Neuronal stem cell (in vitro differentiated cells): ENCODE data around the gene CD79B.

Experiments used
- DNase-seq: peaks from one replicate; pipeline ENCODE4 v3.0.0-alpha.2; 2013; ENCODE audit warnings: low spot score
- H2AFZ ChIP-seq: one replicate; pipeline ENCODE4 v1.6.1; 2013; ENCODE audit warnings: mild to moderate bottlenecking, low read length, inconsistent platforms
- H2AK5ac ChIP-seq: 2 replicates; pipeline ENCODE4 v1.6.1; 2013; ENCODE audit warnings: low read depth, mild to moderate bottlenecking, inconsistent platforms, low read length, moderate library complexity, mixed read lengths
- H2BK120ac ChIP-seq: 2 replicates; pipeline ENCODE4 v1.6.1; 2013; ENCODE audit warnings: low read depth, mild to moderate bottlenecking, inconsistent platforms, low read length, moderate library complexity, mixed read lengths
- H2BK12ac ChIP-seq: one replicate; pipeline ENCODE4 v1.6.1; 2013; ENCODE audit warnings: low read length, inconsistent platforms
- H2BK15ac ChIP-seq: 2 replicates; pipeline ENCODE4 v1.6.1; 2013; ENCODE audit warnings: mild to moderate bottlenecking, low read length, inconsistent platforms, mixed read lengths
- H2BK5ac ChIP-seq: one replicate; pipeline ENCODE4 v1.6.1; 2013; ENCODE audit warnings: inconsistent platforms, mild to moderate bottlenecking, low read length, moderate library complexity
- H3K14ac ChIP-seq: one replicate; pipeline ENCODE4 v1.6.1; 2013; ENCODE audit warnings: low read length, inconsistent platforms
- H3K18ac ChIP-seq: 2 replicates; pipeline ENCODE4 v1.6.1; 2013; ENCODE audit warnings: low read length, inconsistent platforms
- H3K23ac ChIP-seq: 2 replicates; pipeline ENCODE4 v1.6.1; 2013; ENCODE audit warnings: low read depth, mild to moderate bottlenecking, mixed read lengths, low read length, inconsistent platforms; ENCODE audit not compliant: poor library complexity
- H3K27ac ChIP-seq: replicated peaks from 3 replicates; pipeline ENCODE4 v1.5.1; 2013; ENCODE audit warnings: low read length, inconsistent platforms
- H3K27me3 ChIP-seq, 3 experiments: 2 replicates each; pipeline ENCODE4 v1.6.1; 2013; ENCODE audit warnings: low read length in 3 of 3, mild to moderate bottlenecking in 2 of 3, inconsistent platforms in 1 of 3, low read depth in 1 of 3, mixed read lengths in 1 of 3, moderate library complexity in 1 of 3; ENCODE audit not compliant: control insufficient read depth in 3 of 3, insufficient read depth in 3 of 3
- H3K36me3 ChIP-seq, 2 donors: replicated peaks in 1 of 2; 2 replicates each; pipeline ENCODE4 v1.6.1; 2013; ENCODE audit warnings: low read length in 2 of 2; ENCODE audit not compliant: control insufficient read depth in 2 of 2, insufficient read depth in 2 of 2
- H3K4ac ChIP-seq: 2 replicates; pipeline ENCODE4 v1.6.1; 2013; ENCODE audit warnings: inconsistent platforms, mild to moderate bottlenecking, low read length, moderate library complexity
- H3K4me1 ChIP-seq, 2 donors: 1 replicate in 1 of 2; 2 replicates in 1 of 2; pipeline ENCODE4 v1.6.1; 2013; ENCODE audit warnings: low read length in 2 of 2, low read depth in 1 of 2; ENCODE audit not compliant: control insufficient read depth in 2 of 2, insufficient read depth in 1 of 2
- H3K4me2 ChIP-seq: one replicate; pipeline ENCODE4 v1.6.1; 2013; ENCODE audit warnings: mild to moderate bottlenecking, low read length, inconsistent platforms; ENCODE audit not compliant: insufficient read depth, poor library complexity, severe bottlenecking
- H3K4me3 ChIP-seq, 2 donors: 2 replicates each; pipeline ENCODE4 v1.5.1; 2013; ENCODE audit warnings: low read length in 2 of 2, mild to moderate bottlenecking in 2 of 2, inconsistent platforms in 1 of 2, moderate library complexity in 1 of 2
- H3K79me1 ChIP-seq: one replicate; pipeline ENCODE4 v1.6.1; 2013; ENCODE audit warnings: low read depth, mild to moderate bottlenecking, inconsistent platforms, low read length, moderate library complexity
- H3K9ac ChIP-seq: one replicate; pipeline ENCODE4 v1.6.1; 2013; ENCODE audit warnings: mild to moderate bottlenecking, low read depth, low read length, inconsistent platforms; ENCODE audit not compliant: poor library complexity
- H3K9me3 ChIP-seq, 2 donors: replicated peaks in 1 of 2; 2 replicates each; pipeline versions ENCODE3 to v1.6.1; 2013; ENCODE audit warnings: low read length in 2 of 2, mild to moderate bottlenecking in 2 of 2, inconsistent platforms in 1 of 2, low read depth in 1 of 2, mixed read lengths in 1 of 2, moderate library complexity in 1 of 2; ENCODE audit not compliant: control insufficient read depth in 2 of 2, insufficient read depth in 1 of 2
- H4K8ac ChIP-seq: one replicate; pipeline ENCODE4 v1.6.1; 2013; ENCODE audit warnings: low read depth, mild to moderate bottlenecking, inconsistent platforms, low read length, moderate library complexity
- H4K91ac ChIP-seq: one replicate; pipeline ENCODE4 v1.6.1; 2013; ENCODE audit warnings: low read length, low read depth, mild to moderate bottlenecking, inconsistent platforms; ENCODE audit not compliant: poor library complexity
- WGBS, 2 donors: extraction: QIAGEN DNeasy Blood & Tissue Kit; methylation state at CpG; one replicate each; pipeline ENCODE4 v1.1.7; 2013; ENCODE audit warnings: missing lambda C conversion rate in 2 of 2, mixed read lengths in 1 of 2; ENCODE audit not compliant: insufficient read length in 2 of 2, insufficient replicate concordance in 1 of 2; ENCODE audit errors: extremely low coverage in 2 of 2; 5-methylcytosine and 5-hydroxymethylcytosine counted together

The CD79B gene

GRCh38 chr17:63945784-63946439 is 13.8 kb upstream of the CD79B start:
- H3K4me2 ChIP-seq = no peak overlapping the region
- no peak overlapping the region for H3K23ac ChIP-seq
- no peak overlapping the region for H3K14ac ChIP-seq
- peak overlapping the region; percentile 50 for H3K9ac ChIP-seq
- H3K4ac ChIP-seq = no peak overlapping the region
- H4K91ac ChIP-seq = no peak overlapping the region
- H3K27me3 ChIP-seq = peaks cover 0 to 5% (median 0%) of the 10 kb centered on the region in 3 experiments
- H3K27ac ChIP-seq = no peak overlapping the region
- peaks cover 0 to 2% of the 10 kb centered on the region in 2 donors for H3K4me1 ChIP-seq
- no peak overlapping the region for H2BK15ac ChIP-seq
- DNase-seq = no peak
- peaks cover 0 to 6% of the 10 kb centered on the region in 2 donors for H3K36me3 ChIP-seq
- peak overlapping the region; percentile 76 for H2AK5ac ChIP-seq
- H2BK12ac ChIP-seq = peak overlapping the region; percentile 63
- no peak overlapping the region for H2BK120ac ChIP-seq
- H2AFZ ChIP-seq = peak overlapping the region; percentile 45
- H3K79me1 ChIP-seq = peaks cover 2% of the 10 kb centered on the region
- H3K18ac ChIP-seq = peak overlapping the region; percentile 9
- no peak overlapping the region for H3K4me3 ChIP-seq
- H2BK5ac ChIP-seq = no peak overlapping the region
- WGBS, 2 donors = no CpG with 5 or more reads among the region's 6 CpGs
- H4K8ac ChIP-seq = no peak overlapping the region
- peaks cover 0 to 5% of the 10 kb centered on the region in 2 donors for H3K9me3 ChIP-seq

- Histone ChIP-seq H3K27ac (no peak overlapping the region), H2BK12ac (no peak overlapping the region), H2AFZ (no peak overlapping the region), H2BK5ac (no peak overlapping the region), H3K18ac (peak overlapping the region; percentile 61), H3K36me3 (peaks cover 0 to 6% of the 10 kb centered on the region in 2 donors), H3K4me3 (no peak overlapping the region), H4K91ac (no peak overlapping the region), H3K4me1 (peaks cover 0 to 2% of the 10 kb centered on the region in 2 donors), H3K79me1 (peaks cover 2% of the 10 kb centered on the region), H3K9me3 (peaks cover 0 to 5% of the 10 kb centered on the region in 2 donors), H3K4ac (no peak overlapping the region), H3K14ac (peak overlapping the region; percentile 71), H3K27me3 (peaks cover 0 to 7% (median 0%) of the 10 kb centered on the region in 3 experiments), H4K8ac (no peak overlapping the region), H3K9ac (no peak overlapping the region), H3K23ac (peak overlapping the region; percentile 55), H3K4me2 (no peak overlapping the region), H2AK5ac (peak overlapping the region; percentile 61), H2BK15ac (peak overlapping the region; percentile 43), H2BK120ac (no peak overlapping the region)
- no peak for DNase-seq
- no CpG with 5 or more reads among the region's 24 CpGs for WGBS, 2 donors
These were observed 12.8 kb upstream of the CD79B start for GRCh38 chr17:63944736-63945499.

- H3K14ac ChIP-seq = peak overlapping the region; percentile 94
- H3K4ac ChIP-seq = no peak overlapping the region
- H3K36me3 ChIP-seq = peaks cover 0 to 6% of the 10 kb centered on the region in 2 donors
- no CpG with 5 or more reads among the region's 9 CpGs for WGBS, 2 donors
- H2AFZ ChIP-seq = no peak overlapping the region
- no peak overlapping the region for H4K8ac ChIP-seq
- H2BK15ac ChIP-seq = no peak overlapping the region
- no peak overlapping the region for H3K4me2 ChIP-seq
- H2BK5ac ChIP-seq = no peak overlapping the region
- peaks cover 0 to 2% of the 10 kb centered on the region in 2 donors for H3K4me1 ChIP-seq
- H3K23ac ChIP-seq = no peak overlapping the region
- H2BK120ac ChIP-seq = no peak overlapping the region
- H3K9ac ChIP-seq = no peak overlapping the region
- H2AK5ac ChIP-seq = no peak overlapping the region
- peaks cover 0 to 5% (median 0%) of the 10 kb centered on the region in 3 experiments for H3K27me3 ChIP-seq
- H4K91ac ChIP-seq = no peak overlapping the region
- peak overlapping the region; percentile 84 for H2BK12ac ChIP-seq
- H3K27ac ChIP-seq = no peak overlapping the region
- H3K18ac ChIP-seq = no peak overlapping the region
- H3K9me3 ChIP-seq = peaks cover 0 to 4% of the 10 kb centered on the region in 2 donors
- no peak overlapping the region for H3K4me3 ChIP-seq
- DNase-seq = no peak
- H3K79me1 ChIP-seq = peaks cover 2% of the 10 kb centered on the region
These were observed 11.6 kb upstream of the CD79B start for GRCh38 chr17:63943745-63944144.
